Glomerular endothelial cell (primary cell): Measurements from ENCODE around the gene FIGNL2. TPM values are rescaled to one million over a fixed set of nuclear protein-coding genes. Genes with fewer than 3 reads are reported as not detected.

Source experiments
- DNase-seq: peaks from one replicate; pipeline ENCODE4 v3.0.0-alpha.2; 2011; ENCODE audit warnings: low read depth, low spot score; ENCODE audit errors: extremely low read depth
- total RNA-seq: library from RNA; depleted of rRNA; stranded (reverse); fragments of >200 nt; gene quantifications from 2 replicates; pipeline ENCODE4 v1.2.3, GENCODE V29; 2015

The FIGNL2 gene
- total RNA-seq, 1 donor from 2014 or later: 0.41 TPM

DNA sequence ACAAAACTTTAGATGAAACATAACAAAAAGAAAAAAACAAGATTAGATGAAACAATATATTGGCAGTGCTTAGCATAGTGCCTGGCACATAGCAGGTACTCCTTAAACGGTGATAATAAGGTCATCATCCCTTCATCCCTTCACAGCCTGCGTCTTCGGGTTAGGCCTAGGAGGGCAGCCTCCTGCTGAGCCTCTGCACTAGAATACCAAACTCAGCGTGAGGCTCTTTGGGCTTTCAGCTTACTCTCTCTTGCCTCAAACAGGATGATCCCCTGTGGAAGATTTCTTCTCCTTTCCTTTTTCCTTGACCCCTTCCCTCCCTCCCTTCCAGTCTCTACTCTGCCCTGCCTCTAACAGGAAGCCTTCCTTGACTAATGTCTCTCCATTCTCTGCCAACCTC, 14.4 kb upstream of the FIGNL2 start:
- DNase-seq: no peak

DNA sequence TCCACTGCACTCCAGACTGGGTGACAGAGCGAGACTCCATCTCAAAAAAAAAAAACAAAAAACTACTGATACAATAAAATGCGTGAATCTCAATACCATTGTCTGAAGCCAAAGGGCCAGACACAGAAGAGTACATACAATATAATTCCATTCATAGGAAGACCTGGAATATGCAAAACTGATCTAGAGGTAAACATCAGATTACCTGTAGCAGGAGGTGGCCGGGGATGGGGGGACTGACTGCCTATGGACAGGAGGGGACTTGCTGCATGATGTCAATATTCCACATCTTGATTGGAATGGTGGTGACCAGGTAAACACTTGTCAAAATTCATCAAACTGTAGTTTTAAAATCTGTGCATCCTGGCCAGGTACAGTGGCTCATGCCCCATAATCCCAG, 12.5 kb upstream of the FIGNL2 start:
- no peak for DNase-seq

DNA sequence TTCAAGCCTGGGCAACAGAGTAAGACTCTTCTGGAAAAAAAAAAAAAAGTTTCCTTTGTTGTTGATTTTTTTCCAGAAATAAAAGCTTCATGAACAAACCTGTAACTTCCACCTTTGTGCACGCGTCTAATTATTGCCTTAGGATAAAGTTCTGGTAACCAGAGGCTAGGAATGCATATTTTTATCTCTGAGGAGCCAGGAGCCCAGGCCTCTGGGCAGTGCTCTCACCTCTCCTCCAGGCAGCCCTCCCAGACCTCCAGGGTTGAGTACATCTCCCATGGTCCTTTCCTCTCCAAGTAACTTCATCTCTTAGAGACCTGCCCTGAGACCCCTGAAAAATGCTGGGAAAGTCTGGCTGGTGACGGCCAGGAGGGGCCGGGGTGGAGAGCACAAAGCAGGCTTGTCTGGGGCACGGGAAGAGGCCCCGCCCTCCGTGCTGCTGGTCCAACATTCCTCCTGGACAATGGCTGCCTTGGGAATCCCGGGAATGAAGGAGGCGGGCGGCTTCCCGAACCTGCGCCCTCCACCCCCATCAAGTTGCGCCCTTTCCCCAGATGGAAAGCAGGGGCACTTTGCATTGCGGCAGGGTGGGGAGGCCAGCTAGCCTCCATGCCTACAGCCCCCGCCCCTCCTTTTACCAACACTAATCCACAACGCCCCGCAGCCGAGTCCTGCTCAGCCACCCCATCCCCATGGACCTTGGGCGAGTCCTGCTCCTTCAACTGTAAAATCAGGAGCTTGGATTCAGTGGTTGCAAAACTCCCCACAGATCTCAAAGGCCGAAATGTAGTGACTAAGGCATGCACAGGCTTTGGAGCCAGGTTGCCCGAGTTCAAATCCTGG, 7.3 kb upstream of the FIGNL2 start:
- no peak for DNase-seq

DNA sequence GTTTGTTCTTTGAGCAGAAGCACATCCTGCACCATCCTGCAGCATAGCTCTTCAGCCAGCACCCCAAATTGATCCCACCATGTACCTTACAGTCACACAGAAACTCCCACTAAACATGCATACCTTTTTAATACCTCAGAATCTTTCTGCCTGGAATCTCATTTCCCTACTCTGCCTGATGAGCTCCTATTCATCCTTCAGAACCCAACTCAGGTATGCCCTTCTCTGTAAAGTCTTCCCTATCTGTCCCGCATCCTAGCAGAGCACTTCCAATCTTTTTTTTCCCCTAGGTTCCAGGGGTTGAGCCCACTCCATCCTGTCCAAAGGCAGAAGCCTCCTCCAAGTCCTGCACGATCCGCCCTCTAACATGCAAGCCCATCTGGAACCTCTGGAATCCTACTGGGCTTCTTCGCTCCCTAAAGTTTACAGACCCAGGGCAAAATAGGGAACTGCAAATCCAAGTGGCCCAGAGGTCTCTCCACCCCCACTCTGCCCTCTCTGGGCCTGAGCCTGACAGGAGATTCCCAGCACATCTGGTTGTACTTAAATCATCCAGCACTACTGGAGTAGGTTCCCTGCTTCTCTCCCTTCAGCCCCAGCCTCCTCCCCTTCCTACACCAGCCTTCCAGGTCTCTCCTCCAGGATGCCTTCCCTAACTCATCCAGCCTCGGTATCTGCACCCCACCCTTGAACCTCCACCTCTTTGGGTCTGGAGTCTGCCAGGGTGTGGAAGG, 4.1 kb upstream of the FIGNL2 start:
- DNase-seq: no peak

DNA sequence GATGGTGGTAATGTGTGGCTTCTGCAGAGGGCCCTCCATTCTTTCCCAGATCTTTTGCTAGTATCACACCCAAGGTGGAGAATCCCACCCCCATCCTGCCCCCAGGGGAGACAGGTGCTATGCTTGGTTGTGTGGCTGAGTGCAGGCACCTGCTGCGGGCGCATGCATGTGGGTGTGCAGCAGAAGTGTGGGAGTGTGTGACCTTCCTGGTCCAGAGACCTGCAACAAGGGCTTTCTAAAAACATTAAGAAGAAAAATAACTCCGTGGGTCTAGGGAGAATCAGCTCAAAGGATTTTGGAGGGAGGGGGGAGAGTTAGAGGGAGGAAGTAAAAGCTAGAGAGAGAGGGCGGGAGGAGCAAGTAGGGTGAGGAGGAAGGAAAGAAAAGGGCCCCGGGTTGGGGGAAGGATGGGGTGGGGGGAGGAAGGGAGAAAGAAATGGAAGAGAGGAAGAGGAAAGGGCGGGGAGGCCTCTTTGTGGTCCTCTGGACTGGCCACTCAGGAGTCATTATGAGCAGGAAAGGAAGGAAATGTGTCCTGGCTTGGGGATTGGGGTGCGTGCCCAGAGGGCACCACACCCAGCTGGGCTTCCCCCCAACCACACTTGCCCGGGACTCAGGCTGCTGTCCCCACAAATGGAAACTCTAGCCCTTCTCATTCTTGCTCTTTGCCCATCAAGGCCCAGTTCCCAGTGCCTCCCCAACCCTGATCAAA, 3.1 kb upstream of the FIGNL2 start:
- DNase-seq: no peak

DNA sequence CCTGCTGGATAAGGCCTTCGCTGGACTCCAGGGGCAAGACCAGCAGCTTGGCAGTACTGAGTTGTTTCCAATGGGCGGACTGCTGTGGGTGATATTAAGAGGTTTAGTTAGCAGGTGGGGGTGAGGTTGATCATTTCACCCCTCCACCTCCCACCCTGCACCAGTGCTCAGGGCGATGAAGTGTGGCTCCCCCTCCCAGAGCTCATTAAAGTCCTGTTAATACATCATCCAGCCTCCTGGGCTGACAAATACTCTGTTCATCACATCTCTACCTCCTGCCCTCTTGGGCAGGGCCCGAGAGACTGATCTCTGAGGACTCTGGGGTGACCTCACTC, 2.4 kb upstream of the FIGNL2 start:
- DNase-seq: no peak

DNA sequence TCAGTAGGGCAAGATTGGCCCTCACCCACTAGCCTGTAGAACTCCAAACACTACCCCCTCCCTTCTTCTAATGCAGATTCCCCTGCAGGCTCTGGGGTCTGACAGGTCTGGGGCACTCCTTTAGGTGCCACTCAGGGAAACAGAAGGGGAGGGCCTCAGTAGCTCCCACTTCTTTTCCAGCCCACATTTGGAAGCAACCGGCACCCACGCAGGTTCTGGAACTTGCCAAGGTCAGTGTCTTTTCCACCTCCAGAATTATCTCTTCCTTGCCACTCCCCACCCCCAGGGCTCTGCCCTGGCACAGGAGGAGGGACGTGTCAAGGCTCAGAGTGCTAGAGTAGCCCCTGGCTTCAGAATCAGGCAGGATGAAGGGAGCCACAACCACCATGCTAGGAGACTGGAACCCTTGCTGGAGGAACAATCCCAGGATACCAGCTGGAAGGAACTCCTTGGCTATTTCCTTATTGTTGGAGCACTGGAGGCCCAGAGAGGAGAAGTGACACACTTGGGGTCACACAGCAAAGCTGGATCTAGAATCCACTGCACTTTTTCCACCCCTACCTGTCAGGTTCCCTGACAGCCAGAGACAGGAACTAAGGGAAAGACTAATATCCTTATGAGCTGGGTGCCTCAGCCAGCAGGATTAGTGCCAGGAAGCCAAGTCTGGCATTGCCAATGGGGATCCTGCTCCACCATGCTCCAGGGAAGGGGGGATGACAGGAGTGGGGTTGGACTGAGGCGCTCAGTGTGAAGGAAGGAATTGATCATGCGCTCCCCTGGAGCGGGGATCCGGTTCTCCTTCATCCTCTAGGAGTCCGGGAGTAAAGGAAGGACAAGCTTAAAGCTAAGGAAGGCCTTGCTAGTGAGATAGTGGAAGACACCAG, 1.8 kb upstream of the FIGNL2 start:
- no peak for DNase-seq

DNA sequence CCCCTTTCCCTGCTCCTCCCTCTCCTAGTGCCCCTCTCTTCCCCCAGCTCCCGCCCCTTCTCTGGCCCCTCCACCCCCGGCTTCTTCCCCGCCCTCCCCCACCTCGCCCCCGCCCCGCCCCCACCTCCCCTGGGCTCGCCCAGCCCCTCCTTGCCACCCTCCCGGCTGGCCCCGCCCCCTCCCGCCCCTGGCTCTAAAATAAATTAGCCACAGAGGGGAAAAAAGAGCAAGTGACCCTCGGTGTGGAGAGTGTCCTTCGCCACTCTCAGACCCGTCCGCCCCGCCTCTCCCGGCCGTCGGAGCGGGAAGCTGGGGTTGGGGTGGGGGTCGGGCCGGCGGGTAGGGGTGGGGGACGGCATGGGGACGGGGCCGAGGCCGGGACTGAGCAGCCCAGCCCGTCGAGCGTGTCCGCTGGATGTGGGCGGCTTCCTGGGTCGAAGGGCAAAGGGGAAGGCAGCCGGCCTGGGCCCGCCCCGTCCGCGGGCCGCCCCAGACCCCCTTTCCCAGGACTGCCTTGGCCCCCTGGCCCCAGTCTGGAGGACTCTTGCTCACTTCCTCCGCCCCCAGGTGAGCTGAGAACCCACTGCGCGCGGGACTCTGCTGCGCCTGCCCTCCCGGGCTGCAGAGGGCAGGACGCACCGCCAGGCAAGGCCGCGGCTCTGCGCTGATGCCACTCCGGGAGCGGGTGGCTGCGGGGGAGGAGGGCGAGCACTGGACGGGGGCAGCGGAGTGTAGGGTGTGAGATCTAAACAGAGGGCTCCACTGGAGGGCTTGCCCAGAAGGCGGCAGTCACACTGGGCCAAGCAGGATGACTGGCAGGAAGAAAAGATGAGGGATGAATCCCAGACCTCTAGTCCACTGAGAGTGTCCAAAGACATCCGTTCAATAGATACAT, 570 bp upstream of the FIGNL2 start:
- no peak for DNase-seq

DNA sequence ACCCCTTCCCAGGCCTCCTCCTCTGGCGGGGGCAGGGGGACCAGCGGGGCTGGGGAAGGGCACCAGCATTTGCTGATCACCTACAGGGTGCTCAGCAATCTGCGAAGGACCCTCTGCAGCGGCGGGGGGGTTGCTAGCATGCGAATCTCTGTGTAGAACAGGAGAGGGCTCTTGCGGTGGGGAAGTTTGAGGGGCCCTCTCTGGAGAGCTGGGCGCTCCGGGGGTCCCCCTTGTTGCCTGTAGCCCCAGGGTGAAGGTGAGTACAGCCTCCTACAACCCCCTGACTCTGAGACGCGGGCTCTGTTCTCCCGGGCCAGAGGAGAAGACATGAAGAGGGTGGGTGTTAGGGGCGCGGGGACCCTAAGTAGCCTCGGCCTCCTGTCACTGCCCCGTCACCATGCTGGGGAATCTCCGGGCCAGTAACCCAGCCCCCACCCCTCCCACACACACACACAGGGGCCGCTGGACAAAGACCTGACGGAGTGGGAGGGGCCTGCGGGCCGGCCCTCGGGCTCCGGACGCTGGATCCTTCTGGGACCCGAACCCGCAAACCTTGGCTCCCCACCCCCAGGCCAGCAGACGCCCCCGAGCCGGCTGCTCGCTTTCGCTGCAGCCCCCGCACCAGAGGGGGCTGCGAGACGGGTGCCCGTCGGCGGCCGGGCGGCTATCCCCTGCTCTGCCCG, 734 bp downstream of the FIGNL2 start:
- DNase-seq: no peak

DNA sequence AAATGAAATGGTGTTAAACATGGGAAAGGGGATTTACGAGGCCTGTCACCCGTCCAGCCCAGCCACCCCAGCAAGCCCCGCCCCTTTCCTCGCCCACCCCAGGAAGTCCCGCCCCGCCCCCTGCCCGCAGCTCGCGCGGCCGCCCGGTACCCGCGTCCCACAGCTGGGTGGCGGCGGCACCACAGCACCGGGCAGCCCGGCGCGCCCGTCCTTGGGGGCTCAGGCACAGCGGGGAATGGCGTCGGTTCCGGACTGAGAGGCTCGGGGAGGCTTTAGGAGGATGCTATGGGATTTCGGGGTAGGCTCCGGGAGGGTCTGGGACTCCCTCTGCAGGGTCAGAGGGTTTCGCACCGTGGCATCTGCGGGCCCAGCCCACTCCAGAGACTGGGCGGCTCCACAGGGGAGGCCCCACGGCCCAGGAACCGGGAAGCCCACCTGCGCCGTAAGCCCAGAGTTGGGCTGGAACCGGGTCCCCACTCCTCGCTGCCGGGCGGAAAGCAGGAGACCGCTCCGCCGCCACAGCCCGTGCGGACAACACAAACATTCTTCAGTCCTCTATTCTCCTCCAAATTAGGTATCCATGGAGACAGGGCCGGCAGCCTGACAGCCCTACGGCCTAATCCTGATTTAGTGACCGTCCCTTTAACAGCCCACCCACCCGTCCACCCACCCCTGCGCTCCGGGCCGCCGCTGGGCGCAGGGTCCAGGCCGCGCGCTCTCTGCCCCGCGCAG, 1.4 kb downstream of the FIGNL2 start:
- DNase-seq: no peak

DNA sequence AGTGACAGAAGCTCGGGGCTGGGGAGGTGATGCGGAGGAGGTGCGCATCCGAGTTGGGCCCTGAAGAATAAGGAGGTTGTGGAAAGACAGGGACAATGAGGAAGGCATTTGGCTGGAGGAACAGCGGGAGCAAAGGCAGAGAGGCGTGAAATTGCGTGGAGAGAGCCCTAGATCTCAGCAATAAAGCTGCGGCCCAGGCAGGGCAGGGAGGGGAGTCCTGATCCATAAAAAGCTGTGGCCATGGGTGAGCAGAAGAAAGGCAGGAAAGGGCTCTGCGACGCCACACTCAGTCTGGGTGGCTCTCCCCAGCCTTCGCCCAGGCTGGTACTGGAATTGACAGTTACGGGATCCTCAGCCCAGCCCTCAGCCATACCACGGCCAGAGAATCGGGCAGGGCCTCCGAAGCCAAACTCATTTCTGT, 2.2 kb downstream of the FIGNL2 start:
- DNase-seq: no peak

DNA sequence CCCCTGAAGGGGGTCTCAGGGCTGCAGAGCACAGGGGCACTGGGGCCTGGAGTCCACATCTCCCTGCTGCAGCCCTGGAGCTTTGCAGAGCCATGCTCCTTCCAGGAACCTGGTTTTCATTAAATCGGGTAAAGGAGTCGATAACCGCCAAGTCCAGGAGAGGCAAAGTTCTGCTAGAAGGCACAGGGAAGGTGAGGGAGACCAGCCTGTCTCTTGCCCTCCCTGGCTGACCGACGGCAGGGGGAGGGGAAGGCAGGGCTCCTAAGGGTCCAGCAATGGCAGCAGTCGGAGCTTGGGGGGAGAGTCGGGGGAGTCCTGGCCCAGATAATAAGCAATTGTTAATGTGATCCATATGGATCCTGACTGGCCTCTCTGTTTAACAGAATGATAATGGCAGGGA, 3.0 kb downstream of the FIGNL2 start:
- DNase-seq: no peak

DNA sequence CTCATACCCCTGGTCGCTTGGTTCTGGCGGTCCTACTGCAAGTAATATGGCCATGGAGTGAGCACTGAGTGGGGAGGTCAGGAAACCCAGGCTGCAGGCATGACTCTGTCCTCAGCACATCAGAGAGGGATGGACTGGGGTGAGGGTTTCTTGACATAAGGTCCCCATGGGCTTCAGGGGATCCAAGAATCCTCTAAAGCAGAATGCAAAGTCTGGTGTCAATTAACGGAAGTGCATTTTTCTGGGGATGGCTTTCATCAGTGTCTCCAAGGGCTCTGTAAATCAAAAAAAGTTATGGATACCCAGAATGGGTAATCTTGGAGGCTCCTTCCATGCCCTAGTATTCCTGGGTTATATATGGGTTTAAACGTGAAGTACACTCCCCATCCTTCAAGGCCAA, 3.7 kb downstream of the FIGNL2 start:
- no peak for DNase-seq

DNA sequence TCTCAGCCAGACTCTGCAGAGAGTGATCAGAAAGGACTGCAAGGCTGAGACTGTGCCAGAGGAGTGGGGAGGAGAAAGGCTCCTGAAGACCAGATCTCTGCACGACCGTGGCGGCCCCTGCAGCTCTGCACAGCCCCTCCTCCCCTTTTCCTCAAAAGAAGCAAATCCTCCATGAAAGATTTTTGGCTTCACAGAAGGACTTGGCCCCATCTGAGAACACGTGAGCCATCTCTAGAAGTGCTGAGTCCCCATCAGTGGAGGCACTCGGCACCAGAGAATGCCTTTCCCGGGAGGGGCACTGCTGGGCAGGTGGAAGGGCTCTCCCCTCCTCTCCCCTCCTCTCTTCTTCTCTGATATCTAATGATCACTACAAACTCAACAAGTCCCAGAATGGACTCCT, 6.8 kb downstream of the FIGNL2 start:
- DNase-seq: no peak

DNA sequence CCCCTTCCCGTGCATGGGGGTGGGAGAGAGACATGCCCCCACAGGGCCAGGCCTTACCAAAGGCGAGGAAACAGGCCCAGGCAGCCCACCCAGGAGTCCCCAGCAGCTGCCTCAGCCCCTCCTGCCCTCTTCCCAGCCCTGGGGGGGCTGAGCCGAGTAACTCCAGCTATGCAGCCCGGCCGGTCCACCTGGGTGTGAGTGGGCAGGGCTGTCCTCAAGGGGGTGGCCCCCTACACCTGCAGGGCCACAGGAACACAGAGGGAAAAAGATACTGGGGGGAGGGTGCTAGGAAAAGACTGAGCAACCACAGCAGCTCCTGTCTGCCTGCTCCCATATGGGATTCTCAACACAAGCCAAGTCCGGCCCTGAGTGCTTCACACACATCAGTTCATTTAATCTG, 7.6 kb downstream of the FIGNL2 start:
- DNase-seq: no peak

DNA sequence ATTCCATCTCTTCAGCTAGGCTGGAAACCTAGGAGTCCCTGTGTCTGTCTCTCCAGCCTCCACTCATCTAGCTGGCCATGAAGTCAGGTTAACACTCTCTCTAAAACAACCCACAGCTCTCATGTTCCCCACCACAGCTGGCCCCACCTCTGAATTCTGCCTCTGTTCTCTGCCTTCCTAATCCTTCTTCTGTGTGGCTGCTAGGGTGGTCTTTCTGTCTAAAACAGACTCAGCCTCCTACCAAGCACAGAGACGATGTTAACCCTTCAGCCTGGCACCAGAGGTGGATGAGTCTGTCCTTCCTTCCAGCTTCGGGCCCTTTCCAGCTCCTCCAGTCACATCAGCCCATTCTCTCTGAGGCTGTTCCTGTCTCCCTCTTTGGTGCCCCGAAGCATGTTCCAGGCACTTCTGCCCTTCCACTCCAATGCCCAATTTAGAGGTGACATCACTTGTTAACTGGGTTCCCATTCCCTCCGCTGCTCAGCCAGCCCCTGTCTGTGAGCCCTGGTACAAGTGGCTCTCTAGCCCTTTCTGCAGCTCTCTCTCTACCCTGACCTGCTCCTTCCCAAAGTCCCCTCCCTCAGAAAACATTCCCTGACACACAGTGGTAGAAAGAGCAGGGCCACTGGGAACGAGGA, 9.1 kb downstream of the FIGNL2 start:
- no peak for DNase-seq

DNA sequence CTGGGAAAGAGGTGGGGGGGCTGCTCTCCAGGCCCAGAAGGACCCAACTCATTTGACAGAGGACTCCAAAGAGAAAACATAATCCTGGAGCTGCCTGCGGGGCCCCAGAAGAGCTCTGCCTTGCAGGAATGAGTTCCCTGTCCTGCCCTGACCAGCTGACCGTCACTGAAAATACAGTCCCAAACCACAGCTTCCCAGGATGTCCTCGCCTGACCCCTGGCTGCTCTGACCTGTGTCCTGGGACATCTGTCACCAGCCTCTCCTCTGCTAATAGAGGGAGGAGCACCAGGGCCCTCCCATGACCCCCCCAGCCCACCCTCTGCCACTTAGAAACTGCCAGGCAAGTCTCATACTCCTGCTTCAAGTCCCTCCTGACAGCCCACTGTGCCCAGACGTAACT, 9.8 kb downstream of the FIGNL2 start:
- DNase-seq: no peak

DNA sequence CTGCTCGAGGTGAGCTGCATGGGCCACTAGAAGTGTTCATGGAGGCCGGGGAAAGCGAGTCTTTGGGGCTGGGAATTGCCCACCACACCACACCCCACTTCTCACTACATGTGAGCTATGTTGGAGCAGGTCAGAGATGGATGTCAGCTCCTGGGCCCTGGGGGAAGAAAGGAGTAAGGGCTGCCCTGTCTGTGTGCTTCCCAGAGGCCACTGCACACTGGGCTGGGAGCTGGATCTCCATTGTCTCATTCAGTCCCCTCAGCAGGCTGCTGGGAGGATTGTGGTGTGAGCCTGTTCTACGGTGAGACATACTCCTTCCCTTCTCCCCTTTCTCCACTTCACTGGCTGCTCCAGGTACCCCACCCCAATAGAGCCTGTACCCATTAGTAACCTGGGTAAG, 10.5 kb downstream of the FIGNL2 start:
- DNase-seq: no peak
